ENCODE measurements around the gene CD109.
A peak's percentile ranks its signal among the peaks of the same experiment; 100 is the strongest.

CD109 gene

DNA sequence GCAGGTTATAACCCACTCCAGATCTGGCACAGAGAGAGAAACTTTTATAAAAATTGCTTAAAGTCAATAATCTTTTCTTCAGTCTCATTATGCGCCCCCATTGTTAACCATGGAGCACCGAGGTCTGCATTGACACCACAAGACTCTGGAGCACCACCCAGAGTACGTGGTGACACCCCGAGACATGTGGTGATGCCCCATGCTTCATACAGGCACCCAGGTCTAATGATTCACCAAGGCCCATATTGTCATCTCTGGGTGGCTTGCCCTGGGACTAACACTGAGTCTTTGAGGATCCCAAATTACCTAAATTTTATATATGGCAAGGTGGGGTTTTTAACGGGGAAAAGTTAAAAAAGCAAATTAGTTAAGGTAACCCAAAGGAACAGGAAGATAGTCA lies 31.1 kb downstream of the CD109 start:
- DNase-seq (ENCODE audit: low read depth) = no peak

GRCh38 chr6:73728548-73729205 lies 32.7 kb downstream of the CD109 start:
- DNase-seq (ENCODE audit: low read depth) = no peak

- DNase-seq (ENCODE audit: low read depth) = no peak
Observed at GRCh38 chr6:73731285-73731684, 35.3 kb downstream of the CD109 start.

DNA sequence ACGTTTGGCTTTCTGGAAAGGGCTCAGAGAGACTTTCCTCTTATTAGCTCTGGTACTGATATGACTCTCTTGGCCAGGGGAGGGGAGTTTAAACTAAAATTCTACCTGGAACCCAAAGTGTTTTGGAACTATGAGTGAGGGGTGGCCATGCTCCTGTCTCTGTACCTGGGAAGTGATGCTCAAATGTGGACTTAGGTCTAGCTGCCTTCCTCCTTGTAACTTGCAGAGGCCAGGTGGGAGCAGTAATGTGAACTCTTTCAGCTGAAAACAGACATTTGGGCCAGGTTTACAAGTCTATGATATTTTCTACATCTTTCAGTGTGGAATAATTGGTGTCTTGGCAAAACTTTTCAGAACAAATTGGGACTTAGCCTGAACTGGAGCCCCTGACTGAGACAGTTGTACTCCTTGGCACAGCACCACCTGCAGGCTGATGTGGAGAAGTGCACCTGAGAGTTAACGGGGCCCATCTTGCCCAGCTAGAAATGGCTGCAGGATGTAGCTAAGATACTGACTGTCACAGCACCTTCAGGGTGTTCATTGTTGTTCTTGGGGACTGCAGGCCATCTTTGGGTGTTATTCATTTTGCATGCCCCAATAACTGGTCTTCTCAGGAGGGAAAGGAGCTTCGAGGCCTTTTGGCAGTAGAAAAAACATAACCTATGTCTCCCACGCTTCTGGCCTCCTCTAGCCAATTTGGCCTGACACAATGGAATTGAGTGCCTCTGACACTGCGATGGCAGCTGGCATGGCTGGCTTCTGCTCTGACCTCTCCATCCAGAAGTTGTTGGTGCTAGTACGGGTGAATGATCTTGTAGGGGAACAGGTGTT lies 37.1 kb downstream of the CD109 start:
- DNase-seq (ENCODE audit: low read depth) = peak; percentile 67

GRCh38 chr6:73733791-73734190 lies 37.8 kb downstream of the CD109 start:
- no peak for DNase-seq (ENCODE audit: low read depth)

DNA sequence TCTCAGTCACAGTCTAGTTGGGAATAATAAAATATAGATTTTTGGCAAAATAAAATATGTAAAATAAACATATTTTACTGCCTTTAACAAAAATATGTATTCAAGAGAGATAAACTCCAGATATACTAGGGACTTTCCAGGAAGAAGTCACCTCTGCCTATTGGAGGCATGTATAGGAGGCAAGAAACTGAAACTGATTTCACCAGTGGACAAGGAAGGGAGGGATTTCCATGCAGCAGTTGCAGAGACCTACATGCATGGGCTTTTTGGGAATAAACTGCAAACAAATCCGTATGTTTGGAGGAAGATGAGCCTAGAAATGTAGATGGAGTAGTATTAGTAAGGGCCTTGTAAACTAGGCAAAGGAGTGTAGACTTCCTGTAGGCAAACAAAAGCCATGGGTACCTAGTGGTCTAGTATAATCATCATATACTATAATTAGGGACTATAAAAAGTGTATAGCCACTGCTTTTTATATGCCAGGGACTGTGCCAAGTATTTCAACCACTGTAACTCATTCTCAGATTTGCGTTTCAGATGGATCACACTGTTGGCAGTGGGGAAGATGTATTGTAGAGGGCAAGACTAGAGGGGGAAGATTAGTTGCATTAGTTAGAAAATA lies 38.9 kb downstream of the CD109 start:
- no peak for DNase-seq (ENCODE audit: low read depth)

GRCh38 chr6:73738367-73739028 lies 42.5 kb downstream of the CD109 start:
- DNase-seq (ENCODE audit: low read depth) = no peak

GRCh38 chr6:73739096-73739495 lies 43.1 kb downstream of the CD109 start:
- DNase-seq (ENCODE audit: low read depth) = peak; percentile 61

- DNase-seq (ENCODE audit: low read depth) = no peak
Observed at GRCh38 chr6:73742433-73742832, 46.4 kb downstream of the CD109 start.

DNA sequence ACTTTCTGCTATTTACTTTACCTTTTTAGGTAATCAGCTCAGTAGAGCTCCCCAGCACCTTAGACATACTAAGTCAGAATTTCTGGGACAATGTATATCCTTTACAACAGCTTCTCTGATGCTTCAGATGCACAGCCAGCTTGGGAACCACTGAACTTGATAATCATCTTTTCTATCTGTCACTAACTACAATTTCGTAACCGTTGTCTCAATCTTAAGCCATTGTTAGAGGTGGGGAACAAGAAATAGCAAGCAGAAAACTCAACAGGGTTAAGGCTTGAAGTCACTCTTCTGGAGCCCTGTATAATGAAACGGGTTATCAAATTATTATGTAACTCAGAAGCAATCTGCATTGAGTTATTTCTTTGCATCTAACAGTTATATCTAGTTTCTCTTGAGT lies 47.1 kb downstream of the CD109 start:
- DNase-seq (ENCODE audit: low read depth) = no peak

- DNase-seq (ENCODE audit: low read depth) = no peak
Observed at GRCh38 chr6:73743556-73743955, 47.6 kb downstream of the CD109 start.

DNA sequence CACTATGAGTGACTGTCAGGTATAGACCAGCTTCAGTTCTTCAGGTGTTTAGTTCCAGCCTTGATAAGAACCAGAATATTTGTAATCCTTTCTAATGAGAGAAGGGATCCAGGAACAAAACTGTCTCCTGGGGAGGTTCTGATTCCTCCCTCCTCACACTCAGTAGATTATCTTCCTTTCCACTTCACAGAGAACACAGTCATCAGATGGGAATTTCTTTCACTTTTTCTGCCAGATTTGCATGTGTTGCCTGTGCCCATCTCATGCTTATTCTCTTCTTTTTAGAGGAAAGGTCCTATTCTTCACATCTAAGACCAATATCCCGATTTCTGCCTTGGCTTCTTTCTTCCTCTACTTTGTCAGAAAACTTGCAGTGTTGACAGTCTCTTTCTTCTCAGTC lies 50.8 kb downstream of the CD109 start:
- DNase-seq (ENCODE audit: low read depth) = peak; percentile 43

- DNase-seq (ENCODE audit: low read depth) = peak; percentile 73
Observed at GRCh38 chr6:73747289-73747688, 51.3 kb downstream of the CD109 start.

DNA sequence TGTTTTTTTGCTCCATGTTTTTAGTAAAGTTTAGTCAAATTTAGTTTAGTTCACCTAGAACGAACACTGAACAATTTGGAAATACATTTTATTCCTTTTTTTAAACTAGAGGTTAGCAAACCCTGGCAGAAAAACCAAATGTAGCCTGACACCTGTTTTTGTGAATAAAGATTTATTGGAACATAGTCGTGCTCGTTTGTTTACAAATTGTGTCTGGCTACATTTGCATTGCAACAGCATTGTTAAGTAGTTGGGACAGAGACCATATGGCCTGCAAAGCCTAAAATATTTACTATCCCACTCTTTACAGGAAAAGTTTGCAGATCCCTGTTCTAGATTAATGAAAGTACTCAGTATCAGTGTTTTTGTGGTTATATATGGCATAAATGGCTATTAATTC lies 56.9 kb downstream of the CD109 start:
- DNase-seq (ENCODE audit: low read depth) = no peak

- no peak for DNase-seq (ENCODE audit: low read depth)
Observed at GRCh38 chr6:73766040-73766439, 70.0 kb downstream of the CD109 start.

- DNase-seq (ENCODE audit: low read depth) = no peak
Observed at GRCh38 chr6:73768558-73768957, 72.6 kb downstream of the CD109 start.

DNA sequence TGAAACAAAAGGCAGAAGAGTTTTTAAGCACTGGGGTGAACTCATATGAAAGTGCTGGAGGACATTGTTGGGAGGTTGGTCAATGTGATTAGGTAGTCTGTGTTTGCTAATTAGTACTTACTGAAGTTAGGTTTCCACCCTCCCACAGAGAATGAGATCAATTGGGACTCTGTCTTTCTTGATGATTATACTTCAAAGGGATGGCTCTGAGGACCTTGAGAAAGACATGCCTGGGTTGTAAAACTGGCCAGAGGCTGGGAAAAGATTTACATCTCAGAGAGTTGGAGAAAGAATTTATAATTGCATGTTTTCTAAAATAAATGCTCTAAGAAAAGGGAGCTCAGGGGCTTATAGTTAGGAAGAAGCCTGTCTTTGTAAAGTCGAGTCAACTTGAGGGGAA lies 74.0 kb downstream of the CD109 start:
- no peak for DNase-seq (ENCODE audit: low read depth)

DNA sequence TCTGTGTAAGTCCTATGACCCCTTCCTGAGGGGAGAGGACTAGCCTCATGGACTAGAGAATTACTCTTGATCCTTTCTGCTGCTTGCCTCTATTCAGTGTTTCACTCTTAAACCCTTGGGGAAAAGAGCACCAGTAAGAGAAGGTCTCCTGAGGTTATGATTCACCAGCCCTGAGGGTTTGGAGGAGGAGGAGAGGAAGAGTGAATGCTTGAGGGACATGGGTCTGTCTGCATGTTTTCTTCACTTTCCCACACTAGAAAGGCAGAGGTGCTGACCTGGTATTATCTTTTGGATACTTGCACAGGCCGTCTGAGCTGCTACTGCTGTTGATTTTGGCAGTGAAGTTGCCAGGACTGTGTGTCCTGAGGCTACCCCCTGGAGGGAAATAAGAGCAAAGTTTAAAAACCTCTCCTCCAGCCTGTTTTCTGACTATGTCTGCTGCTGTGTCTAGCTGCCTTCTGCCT lies 78.3 kb downstream of the CD109 start:
- peak; percentile 90 for DNase-seq (ENCODE audit: low read depth)

- DNase-seq (ENCODE audit: low read depth) = no peak
Observed at GRCh38 chr6:73779943-73780342, 83.9 kb downstream of the CD109 start.

DNA sequence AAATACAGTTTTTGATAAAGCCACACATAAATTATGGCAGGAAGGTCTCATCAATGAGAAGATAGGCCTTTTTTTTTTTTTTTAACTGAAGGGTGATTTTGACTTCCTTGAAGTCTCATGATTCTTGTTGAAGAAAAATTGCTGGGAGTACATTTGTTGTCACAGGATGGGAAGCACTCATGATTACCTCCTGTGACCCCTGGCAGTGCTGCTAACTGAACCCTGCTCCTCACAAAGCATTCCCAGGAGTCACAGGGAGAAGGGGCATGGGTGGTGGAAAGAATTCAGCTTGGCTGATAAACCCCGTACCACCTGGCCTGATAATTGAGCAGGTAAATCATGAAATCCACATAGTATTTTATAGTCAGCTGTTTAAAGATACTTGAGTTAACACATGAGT lies 86.9 kb downstream of the CD109 start:
- DNase-seq (ENCODE audit: low read depth) = no peak

GRCh38 chr6:73784726-73785505 lies 88.9 kb downstream of the CD109 start:
- no peak for DNase-seq (ENCODE audit: low read depth)

- DNase-seq (ENCODE audit: low read depth) = no peak
Observed at GRCh38 chr6:73790574-73790973, 94.6 kb downstream of the CD109 start.
